Measurements from ENCODE around the gene DPF1. TPM values are rescaled to one million over a fixed set of nuclear protein-coding genes. Genes with fewer than 3 reads are reported as not detected.

Gene DPF1
- total RNA-seq, 1 experiment from 2014 or later, result 7.5 TPM

DNA sequence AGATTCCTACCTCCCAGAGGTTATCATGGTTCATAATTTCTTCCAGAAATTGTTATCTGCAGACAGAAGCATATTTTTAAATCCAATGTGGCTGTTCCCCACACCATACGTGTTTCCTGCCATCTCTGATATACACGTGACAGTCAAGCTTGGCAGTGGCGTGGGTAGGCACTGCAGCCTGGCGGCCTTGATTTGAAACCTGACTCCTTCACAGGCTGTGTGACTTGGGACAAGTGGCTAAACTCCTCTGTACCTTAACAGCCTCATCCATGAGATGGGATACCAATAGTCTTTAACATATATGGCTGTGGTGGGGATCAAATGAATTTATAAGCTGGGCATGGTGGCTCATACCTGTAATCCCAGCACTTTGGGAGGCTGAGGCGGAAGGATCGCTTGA, 33.2 kb downstream of the DPF1 start:
- Histone ChIP-seq H3K4me3 (ENCODE audit: low read depth in 2 of 2, low read length in 2 of 2) (no peak overlapping the region), H3K4me1 (ENCODE audit: control insufficient read depth, insufficient read depth, low read length) (no peaks in the 10 kb centered on the region), H3K36me3 (ENCODE audit: control insufficient read depth, insufficient read depth, low read length) (no peaks in the 10 kb centered on the region), H3K27me3 (ENCODE audit: control insufficient read depth, insufficient read depth, low read length) (no peaks in the 10 kb centered on the region), H3K27ac (ENCODE audit: low read length) (no peak overlapping the region), H3K9me3 (ENCODE audit: control insufficient read depth, insufficient read depth, low read depth, low read length) (no peaks in the 10 kb centered on the region)
- TF ChIP-seq, protein P1, sequence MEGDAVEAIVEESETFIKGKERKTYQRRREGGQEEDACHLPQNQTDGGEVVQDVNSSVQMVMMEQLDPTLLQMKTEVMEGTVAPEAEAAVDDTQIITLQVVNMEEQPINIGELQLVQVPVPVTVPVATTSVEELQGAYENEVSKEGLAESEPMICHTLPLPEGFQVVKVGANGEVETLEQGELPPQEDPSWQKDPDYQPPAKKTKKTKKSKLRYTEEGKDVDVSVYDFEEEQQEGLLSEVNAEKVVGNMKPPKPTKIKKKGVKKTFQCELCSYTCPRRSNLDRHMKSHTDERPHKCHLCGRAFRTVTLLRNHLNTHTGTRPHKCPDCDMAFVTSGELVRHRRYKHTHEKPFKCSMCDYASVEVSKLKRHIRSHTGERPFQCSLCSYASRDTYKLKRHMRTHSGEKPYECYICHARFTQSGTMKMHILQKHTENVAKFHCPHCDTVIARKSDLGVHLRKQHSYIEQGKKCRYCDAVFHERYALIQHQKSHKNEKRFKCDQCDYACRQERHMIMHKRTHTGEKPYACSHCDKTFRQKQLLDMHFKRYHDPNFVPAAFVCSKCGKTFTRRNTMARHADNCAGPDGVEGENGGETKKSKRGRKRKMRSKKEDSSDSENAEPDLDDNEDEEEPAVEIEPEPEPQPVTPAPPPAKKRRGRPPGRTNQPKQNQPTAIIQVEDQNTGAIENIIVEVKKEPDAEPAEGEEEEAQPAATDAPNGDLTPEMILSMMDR (IDR thresholded peaks at IDR 0.05), result no peak
- no peak for TF ChIP-seq POLR2AphosphoS5 (IDR thresholded peaks at IDR 0.05; ENCODE audit: low read depth, low read length)
- TF ChIP-seq SIN3A (IDR thresholded peaks at IDR 0.05; ENCODE audit: borderline replicate concordance, insufficient read depth, low read depth, low read length), result no peak
- ATAC-seq (no peak), DNase-seq (ENCODE audit: low read depth, low spot score) (no peak)
- ChIA-PET CTCF (no interaction called here), POLR2A (no interaction called here)
- no TSS peak for BruUV-seq (replicated peaks)
- in situ Hi-C loops (cut with HindIII; ENCODE audit: low pct_unique_long_range_greater_than_20kb, low sequenced_read_pairs) (no loop called here), intact Hi-C loops (cut with micrococcal nuclease; ENCODE audit: unreplicated experiment) (no loop called here)

GRCh38 chr19:38190061-38190460, 34.0 kb downstream of the DPF1 start:
- H3K4me1 ChIP-seq (ENCODE audit: control insufficient read depth, insufficient read depth, low read length), result no peaks in the 10 kb centered on the region
- no TSS peak for BruUV-seq (replicated peaks)
- in situ Hi-C loops (cut with HindIII; ENCODE audit: low pct_unique_long_range_greater_than_20kb, low sequenced_read_pairs), result no loop called here
- H3K4me3 ChIP-seq (ENCODE audit: low read depth in 2 of 2, low read length in 2 of 2), result no peak overlapping the region
- TF ChIP-seq, protein P1 (IDR thresholded peaks at IDR 0.05), result no peak
- TF ChIP-seq, protein P2, sequence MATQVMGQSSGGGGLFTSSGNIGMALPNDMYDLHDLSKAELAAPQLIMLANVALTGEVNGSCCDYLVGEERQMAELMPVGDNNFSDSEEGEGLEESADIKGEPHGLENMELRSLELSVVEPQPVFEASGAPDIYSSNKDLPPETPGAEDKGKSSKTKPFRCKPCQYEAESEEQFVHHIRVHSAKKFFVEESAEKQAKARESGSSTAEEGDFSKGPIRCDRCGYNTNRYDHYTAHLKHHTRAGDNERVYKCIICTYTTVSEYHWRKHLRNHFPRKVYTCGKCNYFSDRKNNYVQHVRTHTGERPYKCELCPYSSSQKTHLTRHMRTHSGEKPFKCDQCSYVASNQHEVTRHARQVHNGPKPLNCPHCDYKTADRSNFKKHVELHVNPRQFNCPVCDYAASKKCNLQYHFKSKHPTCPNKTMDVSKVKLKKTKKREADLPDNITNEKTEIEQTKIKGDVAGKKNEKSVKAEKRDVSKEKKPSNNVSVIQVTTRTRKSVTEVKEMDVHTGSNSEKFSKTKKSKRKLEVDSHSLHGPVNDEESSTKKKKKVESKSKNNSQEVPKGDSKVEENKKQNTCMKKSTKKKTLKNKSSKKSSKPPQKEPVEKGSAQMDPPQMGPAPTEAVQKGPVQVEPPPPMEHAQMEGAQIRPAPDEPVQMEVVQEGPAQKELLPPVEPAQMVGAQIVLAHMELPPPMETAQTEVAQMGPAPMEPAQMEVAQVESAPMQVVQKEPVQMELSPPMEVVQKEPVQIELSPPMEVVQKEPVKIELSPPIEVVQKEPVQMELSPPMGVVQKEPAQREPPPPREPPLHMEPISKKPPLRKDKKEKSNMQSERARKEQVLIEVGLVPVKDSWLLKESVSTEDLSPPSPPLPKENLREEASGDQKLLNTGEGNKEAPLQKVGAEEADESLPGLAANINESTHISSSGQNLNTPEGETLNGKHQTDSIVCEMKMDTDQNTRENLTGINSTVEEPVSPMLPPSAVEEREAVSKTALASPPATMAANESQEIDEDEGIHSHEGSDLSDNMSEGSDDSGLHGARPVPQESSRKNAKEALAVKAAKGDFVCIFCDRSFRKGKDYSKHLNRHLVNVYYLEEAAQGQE (IDR thresholded peaks at IDR 0.05; ENCODE audit: insufficient read depth in 1 of 2, low read depth in 2 of 2, low read length in 1 of 2), result no peak
- TF ChIP-seq SIN3A (IDR thresholded peaks at IDR 0.05; ENCODE audit: borderline replicate concordance, insufficient read depth, low read depth, low read length) (no peak), TCF7L2 (IDR thresholded peaks at IDR 0.05; ENCODE audit: low read depth, low read length) (no peak), POLR2AphosphoS5 (IDR thresholded peaks at IDR 0.05; ENCODE audit: low read depth, low read length) (no peak)
- DNase-seq (ENCODE audit: low read depth, low spot score) (no peak), ATAC-seq (no peak)
- no peaks in the 10 kb centered on the region for H3K36me3 ChIP-seq (ENCODE audit: control insufficient read depth, insufficient read depth, low read length)
- POLR2A ChIA-PET, result no interaction called here
- intact Hi-C loops (cut with micrococcal nuclease; ENCODE audit: unreplicated experiment), result no loop called here
- no peaks in the 10 kb centered on the region for H3K27me3 ChIP-seq (ENCODE audit: control insufficient read depth, insufficient read depth, low read length)
- CTCF ChIA-PET, result no interaction called here
- H3K9me3 ChIP-seq (ENCODE audit: control insufficient read depth, insufficient read depth, low read depth, low read length), result no peaks in the 10 kb centered on the region
- no peak overlapping the region for H3K27ac ChIP-seq (ENCODE audit: low read length)

Measured in Panc1 (cell line).